GM12892 (cell line): ENCODE results near the gene BARHL2.
A peak's percentile ranks its signal among the peaks of the same experiment; 100 is the strongest.

ENCODE experiments used
- DNase-seq: peaks from one replicate; pipeline ENCODE4 v3.0.0; 2011; ENCODE audit not compliant: insufficient read length
- FAIRE-seq: peaks from 2 replicates; lab custom pipeline; 2011; peaks lifted over from hg19 to GRCh38; lab: Jason Lieb, UNC
- POLR2A ChIP-seq: IDR thresholded peaks from 2 replicates; pipeline ENCODE4 v1.6.1; 2011; ENCODE audit warnings: low read depth, low read length, control low read depth
- POLR2AphosphoS5 ChIP-seq: IDR thresholded peaks from 2 replicates; pipeline ENCODE4 v1.6.1; 2011; ENCODE audit warnings: low read depth, low read length, control low read depth
- TAF1 ChIP-seq: IDR thresholded peaks from 2 replicates; pipeline ENCODE4 v1.6.1; 2011; ENCODE audit warnings: low read depth, mild to moderate bottlenecking, control low read depth, low read length, borderline replicate concordance

The BARHL2 gene

DNA sequence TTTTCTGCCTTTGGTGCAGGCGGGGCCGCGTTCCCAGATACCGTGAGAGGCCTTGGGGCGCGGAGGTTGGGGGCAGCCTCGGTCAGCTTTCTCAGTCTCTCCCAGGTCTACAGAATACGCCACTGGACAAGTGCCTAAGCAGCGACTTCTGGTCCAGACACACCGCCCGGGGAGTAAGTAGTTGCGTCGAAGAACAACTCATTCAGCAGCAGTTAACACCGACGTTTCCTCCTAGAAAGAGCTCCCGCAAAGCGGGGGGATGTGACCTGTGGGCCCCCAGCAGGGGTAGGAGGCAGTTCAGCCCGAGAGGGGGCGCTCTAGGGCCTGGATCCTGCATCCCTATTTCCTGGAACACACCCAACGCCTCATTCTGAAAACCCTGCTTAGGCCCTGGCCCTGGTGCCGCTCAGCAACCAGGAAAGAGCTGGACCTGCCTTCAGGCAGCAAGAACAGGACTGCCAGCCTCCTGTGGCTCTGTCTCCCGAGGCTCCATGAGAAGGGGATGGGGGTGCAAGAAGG lies 6.5 kb upstream of the BARHL2 start:
- FAIRE-seq (no peak), DNase-seq (no peak)
- TF ChIP-seq TAF1 (no peak), POLR2A (no peak), POLR2AphosphoS5 (no peak)

DNA sequence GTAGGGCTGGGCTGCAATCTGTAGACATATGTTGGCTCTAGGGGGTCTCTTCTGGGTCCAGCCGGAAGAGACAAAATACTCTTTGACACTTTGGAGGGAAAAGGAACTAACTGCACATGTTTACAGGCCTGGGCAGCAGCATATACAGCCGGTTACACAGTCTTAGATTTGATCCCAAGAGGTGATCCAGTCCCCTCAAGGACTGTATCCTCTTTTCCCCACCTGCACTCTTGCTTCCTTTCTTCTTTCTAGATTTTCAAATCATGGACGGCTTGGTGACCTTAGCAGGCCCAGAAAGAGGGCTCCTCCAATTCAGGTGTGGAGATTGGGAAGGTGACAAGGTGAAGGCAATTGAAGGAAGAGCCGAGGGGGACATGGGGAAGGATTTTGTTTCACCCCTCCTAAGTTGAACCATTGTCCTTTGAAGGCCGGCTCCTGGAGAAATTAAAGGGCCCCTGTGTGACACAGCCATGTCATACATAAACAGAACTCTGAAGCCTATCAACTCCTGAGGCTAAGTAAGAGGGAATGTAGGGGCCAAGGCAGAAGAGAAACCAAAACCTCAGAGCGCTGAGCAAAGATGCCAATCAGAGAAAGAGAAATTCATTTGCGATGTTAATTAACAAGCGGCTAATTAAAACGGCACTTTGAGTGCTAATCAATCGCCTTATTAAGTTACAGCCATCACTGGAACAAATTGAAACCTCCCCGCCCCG lies 5.9 kb upstream of the BARHL2 start:
- TF ChIP-seq POLR2AphosphoS5 (no peak), TAF1 (no peak), POLR2A (no peak)
- no peak for DNase-seq
- no peak for FAIRE-seq

DNA sequence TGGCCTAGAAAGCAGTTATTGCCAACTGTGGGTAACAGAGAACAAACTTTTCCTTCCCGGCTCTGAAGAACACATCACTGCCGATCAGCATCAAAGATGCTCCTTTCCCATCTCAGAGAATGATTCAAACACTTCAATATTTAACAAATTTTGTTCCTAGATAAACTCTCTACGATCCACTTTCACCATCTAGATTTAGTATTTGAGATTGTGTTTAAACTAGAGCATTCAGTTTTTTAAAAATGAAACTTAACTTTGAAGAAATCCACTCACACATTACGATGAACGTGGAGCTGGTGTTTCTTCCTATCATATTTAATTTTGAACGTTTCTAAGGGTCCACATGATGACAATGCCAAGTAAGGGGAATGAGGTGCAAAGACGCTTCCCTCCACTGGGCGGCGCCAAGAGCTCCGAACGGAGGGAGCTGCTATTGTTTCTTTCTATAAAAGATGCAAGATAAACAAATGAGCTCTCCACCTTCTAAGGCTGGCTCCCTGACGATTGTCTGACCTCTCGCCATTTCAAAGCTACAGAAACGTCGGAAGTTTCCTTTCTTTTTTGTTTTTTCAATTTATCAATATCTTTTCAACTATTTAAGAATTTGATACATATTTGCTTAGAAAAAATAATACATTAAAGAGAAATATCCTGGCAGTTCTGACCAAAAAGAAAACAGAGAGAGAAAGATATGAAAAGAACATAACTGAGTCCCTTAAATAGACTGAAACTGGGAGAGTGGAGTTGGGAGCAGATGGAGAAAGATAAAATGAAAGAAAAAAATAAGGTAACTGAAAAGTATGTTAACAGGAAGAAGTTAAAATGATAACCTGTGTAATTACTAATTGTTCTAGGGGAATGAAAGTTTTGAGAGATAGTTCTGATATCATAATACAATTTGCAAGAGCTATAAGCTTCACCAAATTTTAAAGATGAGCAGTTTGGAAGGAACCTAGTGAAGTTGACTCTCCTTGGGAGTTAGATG lies 4.4 kb upstream of the BARHL2 start:
- DNase-seq (no peak), FAIRE-seq (peak; percentile 61)
- TF ChIP-seq POLR2A = no peak
- no peak for TF ChIP-seq TAF1
- no peak for TF ChIP-seq POLR2AphosphoS5

DNA sequence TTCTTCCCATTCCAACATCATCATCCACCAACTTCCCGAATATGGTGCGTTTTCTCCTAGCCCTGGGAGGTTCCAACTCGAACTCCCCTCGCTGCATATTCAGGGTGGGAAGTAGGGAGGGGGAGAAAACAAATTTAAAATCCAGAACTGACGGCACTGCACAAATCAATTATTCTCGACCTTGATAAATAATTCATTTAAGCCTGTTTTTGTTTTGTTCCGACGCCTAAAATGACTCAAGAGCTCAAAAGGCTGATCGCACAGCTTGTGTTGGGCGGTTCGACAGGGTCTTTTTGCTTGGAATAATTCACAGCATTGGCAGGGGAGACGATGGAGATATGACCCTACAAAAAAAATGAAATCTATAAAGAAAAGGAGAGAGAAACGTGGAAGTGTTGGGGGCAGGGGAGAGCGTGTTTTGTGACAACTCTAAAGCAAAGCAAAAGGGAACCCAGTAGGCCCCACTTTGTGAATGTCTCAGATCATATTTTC lies 3.1 kb upstream of the BARHL2 start:
- FAIRE-seq (no peak), DNase-seq (no peak)
- no peak for TF ChIP-seq POLR2AphosphoS5
- TF ChIP-seq POLR2A = no peak
- TF ChIP-seq TAF1 = no peak

DNA sequence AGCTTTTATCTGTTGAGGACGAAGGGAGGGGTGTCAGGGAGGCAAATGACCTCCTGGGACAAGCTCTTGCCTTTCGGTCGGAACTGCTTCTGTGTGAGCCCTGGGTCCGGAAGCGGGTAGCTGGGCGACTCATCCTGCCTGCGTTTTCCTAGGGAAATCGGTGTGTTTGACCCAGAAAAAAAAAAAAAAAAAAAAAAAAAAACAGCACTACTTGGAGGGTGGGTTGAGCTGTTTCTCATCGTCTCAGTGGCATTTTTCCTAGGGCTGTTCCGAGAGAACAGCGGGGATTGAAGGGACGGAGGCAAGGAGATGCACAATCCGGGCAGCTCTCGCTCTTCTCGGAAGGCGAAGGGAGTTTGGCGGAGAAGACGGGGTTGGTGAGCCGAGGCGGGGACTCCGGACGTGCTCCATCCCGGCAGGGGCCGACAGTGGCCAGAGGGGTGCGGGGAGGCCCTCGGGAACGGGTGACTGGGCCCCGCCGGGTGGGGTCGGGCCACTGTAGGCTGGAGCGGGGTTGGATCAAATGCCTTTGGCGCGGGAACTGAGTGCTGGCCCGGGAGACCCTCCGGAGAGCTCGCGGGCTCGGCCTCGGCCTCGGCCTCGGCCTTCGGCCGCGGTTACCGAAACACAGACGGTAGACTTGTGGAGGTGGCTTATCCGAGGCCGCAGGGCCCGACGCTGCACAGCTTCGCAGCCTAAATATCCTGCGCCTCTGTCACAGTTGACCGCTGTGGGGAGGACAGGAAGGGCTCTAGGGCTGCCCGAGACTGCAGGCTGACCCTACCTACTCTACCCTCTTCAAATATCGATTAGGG lies 2.4 kb upstream of the BARHL2 start:
- TF ChIP-seq POLR2A (no peak), TAF1 (no peak), POLR2AphosphoS5 (no peak)
- no peak for FAIRE-seq
- DNase-seq = no peak

DNA sequence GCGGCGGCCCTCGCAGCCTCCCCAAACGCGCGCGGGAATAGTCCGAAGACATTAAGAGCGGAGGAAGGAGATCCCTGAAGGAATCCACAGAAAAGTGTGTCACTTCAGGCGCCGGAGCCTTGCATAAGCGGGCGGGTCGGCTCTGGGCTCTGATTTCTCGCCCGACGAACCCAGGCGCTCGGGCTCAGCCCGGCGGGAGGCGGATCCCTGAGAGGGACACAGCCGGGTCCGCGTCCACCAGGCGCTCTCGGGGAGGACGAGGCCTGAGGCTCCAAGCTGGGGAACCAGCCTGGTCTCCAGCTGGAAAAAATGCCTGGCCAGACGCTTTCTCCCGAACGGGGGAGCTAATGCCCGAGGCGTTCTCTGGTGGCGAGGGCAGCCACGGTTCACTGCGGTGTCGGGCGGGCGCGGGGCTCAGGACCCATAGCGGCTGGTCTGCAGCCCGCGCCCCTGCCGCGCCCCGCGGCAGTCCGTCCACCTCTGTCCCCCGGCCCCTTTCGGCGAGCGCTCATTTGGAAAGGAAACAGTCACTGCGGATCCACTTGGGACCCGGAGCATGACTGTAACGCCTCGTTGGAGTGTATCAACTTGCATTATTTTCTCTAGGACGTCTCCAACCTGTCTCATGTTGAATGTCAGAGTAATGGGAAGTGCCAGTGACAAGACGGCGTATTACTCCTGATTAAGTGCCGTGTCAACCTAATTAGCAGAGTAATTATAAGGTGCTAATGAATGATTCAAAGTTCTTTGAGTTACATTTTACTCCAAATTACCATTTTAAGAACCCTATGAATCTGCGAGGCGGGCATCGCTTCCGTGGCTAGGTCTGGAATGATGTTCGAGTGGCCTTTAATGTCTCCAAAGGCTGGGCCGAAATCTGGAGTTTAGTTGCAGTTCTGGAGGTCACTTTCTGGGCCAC lies 1.6 kb upstream of the BARHL2 start:
- FAIRE-seq (no peak), DNase-seq (no peak)
- TF ChIP-seq POLR2A = no peak
- no peak for TF ChIP-seq TAF1
- no peak for TF ChIP-seq POLR2AphosphoS5

DNA sequence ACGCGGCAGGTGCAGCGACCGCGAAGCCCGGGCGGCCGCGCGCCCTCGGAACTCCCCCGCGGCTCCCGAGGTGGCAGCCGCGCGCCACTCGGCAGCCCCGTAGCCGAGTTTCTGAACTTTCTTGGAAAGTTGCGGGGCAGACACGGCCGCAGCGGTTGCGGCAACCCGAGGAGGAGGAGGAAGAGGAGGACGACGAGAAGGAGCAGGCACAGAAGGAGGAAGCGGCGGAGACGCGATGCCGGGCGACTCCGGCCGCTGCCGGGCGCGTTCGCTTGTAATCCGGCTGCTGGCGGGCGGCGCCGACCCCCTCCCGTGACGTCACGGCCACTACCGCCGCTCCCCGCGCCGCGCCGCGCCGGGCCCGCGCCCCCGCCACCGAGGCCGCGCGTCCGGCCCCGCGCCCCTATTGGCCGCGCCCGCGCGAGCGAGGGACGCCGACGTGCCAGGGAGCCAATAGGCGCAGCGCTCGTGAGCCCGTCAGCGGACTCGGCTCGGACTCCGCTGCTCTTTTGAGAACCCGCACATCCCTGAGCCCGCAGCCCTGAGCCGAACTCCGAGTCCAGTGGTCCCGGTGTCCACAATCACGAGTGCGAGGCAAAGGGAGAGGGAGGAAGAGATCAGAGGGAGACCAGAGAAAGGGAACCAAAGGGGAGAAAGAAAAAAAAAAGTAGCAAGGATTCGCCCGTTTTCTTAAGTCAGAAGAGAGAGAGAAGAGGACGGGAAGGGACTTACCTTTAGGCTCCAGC lies 736 bp upstream of the BARHL2 start:
- DNase-seq (no peak), FAIRE-seq (no peak)
- TF ChIP-seq POLR2AphosphoS5 = no peak
- no peak for TF ChIP-seq POLR2A
- no peak for TF ChIP-seq TAF1

DNA sequence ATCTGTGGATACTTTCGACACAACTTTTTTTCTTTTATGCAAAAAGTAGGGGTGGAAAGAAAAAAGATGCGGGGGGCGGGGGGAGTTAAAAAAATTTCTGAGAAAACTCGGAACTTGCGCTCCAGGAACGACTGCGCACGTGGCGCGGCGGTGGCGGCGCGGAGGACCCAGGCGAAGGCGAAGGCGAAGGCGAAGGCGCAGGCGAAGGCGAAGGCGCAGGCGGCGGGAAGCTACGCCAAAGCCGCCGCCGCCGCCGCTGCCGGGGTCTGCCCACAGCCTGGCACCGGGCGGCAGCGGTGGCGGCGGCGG lies 208 bp upstream of the BARHL2 start:
- no peak for TF ChIP-seq POLR2AphosphoS5
- no peak for TF ChIP-seq POLR2A
- TF ChIP-seq TAF1 = no peak
- DNase-seq = no peak
- no peak for FAIRE-seq

DNA sequence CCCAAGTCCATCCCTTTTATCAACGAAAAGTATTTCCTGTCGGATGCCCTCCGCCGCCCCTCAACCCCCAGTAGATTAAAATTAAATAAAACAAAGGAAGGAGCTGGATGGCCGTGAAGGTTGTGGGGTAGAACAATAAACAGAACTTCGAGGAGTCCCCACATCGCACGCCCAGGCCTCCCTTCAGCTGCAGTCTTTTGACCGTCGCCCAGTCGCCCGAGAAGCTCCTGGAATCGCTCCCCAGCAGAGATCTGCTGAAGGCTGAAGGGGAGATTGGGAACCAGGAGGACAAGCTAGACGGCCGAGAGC lies 905 bp downstream of the BARHL2 start:
- no peak for TF ChIP-seq TAF1
- no peak for TF ChIP-seq POLR2A
- TF ChIP-seq POLR2AphosphoS5 = no peak
- DNase-seq (no peak), FAIRE-seq (no peak)
